PC-9 (cell line): ENCODE measurements around the gene RAD23A.

Experiments used
- CTCF ChIP-seq: fragments of 200-600 bp; sonication (generic); conservative IDR thresholded peaks from 2 replicates; pipeline ENCODE4 v1.6.1; 2017; ENCODE audit warnings: mixed run types, antibody characterized with exemption, mild to moderate bottlenecking, moderate library complexity
- EZH2 ChIP-seq: fragments of 200-600 bp; sonication (generic); IDR thresholded peaks from 2 replicates; pipeline ENCODE4 v1.8.0; 2017; ENCODE audit warnings: antibody characterized with exemption, low read depth

- no peak for TF ChIP-seq CTCF
- TF ChIP-seq EZH2: no peak
Measured at GRCh38 chr19:12945479-12946091, at the start of gene RAD23A.
